ENCODE results near the gene SNX13.
A peak's percentile ranks its signal among the peaks of the same experiment; 100 is the strongest.

Gene SNX13

DNA sequence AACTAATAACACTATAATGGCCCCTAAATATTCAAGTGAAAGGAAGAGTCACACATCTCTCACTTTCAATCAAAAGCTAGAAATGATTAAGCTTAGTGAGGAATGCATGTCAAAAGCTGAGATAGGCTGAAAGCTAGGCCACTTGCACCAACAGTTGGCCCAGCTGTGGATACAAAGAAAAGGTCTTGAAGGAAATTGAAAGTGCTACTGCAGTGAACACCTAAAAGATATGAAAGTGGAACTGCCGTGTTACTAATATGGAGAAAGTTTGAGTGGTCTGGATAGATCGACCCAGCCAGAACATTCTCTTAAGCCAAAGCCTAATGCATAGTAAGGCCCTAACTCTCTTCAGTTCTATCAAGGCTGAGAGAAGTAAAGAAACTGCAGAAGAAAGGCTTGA is 12.1 kb upstream of the SNX13 start:
- TF ChIP-seq, protein P1, sequence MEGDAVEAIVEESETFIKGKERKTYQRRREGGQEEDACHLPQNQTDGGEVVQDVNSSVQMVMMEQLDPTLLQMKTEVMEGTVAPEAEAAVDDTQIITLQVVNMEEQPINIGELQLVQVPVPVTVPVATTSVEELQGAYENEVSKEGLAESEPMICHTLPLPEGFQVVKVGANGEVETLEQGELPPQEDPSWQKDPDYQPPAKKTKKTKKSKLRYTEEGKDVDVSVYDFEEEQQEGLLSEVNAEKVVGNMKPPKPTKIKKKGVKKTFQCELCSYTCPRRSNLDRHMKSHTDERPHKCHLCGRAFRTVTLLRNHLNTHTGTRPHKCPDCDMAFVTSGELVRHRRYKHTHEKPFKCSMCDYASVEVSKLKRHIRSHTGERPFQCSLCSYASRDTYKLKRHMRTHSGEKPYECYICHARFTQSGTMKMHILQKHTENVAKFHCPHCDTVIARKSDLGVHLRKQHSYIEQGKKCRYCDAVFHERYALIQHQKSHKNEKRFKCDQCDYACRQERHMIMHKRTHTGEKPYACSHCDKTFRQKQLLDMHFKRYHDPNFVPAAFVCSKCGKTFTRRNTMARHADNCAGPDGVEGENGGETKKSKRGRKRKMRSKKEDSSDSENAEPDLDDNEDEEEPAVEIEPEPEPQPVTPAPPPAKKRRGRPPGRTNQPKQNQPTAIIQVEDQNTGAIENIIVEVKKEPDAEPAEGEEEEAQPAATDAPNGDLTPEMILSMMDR (conservative IDR thresholded peaks at IDR 0.05; ENCODE audit: low read depth, low read length) = no peak
- Histone ChIP-seq H3K9ac (no peak overlapping the region), H3K4me2 (peak overlapping the region; percentile 45; the same call in 1 of the 2 replicates), H3K4me1 (ENCODE audit: low read depth, poor library complexity, severe bottlenecking) (peaks cover 20% of the 10 kb centered on the region), H3K79me2 (ENCODE audit: insufficient read depth, low read depth) (no peaks in the 10 kb centered on the region), H3K27me3 (ENCODE audit: insufficient read depth, low read depth) (no peaks in the 10 kb centered on the region), H2AFZ (ENCODE audit: low read depth) (no peak overlapping the region), H3K36me3 (ENCODE audit: insufficient read depth) (no peaks in the 10 kb centered on the region), H3K27ac (no peak overlapping the region), H4K20me1 (ENCODE audit: insufficient read depth) (no peaks in the 10 kb centered on the region), H3K4me3 (IDR thresholded peaks at IDR 0.05; ENCODE audit: insufficient read depth, low read depth, low read length) (no peak overlapping the region)

DNA sequence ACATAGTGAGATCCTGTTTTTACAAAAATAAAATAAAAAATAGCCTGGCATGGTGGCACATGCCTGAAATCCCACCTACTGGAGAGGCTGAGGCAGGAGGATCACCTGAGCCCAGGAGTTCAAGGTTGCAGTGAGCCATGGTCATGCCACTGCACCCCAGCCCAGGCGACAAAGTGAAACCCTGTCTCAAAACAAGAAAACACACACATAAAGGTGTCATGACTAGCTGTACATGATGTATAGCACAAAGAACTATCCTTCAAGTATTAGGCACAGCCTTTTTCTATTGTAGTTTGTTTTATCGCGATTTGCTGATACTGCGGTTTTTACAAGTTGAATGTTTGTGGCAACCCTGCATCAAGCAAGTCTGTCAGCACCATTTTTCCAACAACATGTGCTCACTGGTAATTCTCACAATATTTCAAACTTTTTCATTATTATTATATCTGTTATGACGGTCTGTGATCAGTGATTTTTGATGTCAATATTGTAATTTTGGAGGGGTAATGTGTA is 11.5 kb upstream of the SNX13 start:
- no peak overlapping the region for H2AFZ ChIP-seq (ENCODE audit: low read depth)
- TF ChIP-seq, protein P1 (conservative IDR thresholded peaks at IDR 0.05; ENCODE audit: low read depth, low read length) = no peak
- H3K4me1 ChIP-seq (ENCODE audit: low read depth, poor library complexity, severe bottlenecking) = peaks cover 20% of the 10 kb centered on the region
- no peaks in the 10 kb centered on the region for H3K79me2 ChIP-seq (ENCODE audit: insufficient read depth, low read depth)
- no peaks in the 10 kb centered on the region for H4K20me1 ChIP-seq (ENCODE audit: insufficient read depth)
- no peak overlapping the region for H3K4me3 ChIP-seq (IDR thresholded peaks at IDR 0.05; ENCODE audit: insufficient read depth, low read depth, low read length)
- H3K4me2 ChIP-seq = peak overlapping the region; percentile 45; the same call in 1 of the 2 replicates
- no peak overlapping the region for H3K9ac ChIP-seq
- no peak overlapping the region for H3K27ac ChIP-seq
- no peaks in the 10 kb centered on the region for H3K36me3 ChIP-seq (ENCODE audit: insufficient read depth)
- no peaks in the 10 kb centered on the region for H3K27me3 ChIP-seq (ENCODE audit: insufficient read depth, low read depth)

DNA sequence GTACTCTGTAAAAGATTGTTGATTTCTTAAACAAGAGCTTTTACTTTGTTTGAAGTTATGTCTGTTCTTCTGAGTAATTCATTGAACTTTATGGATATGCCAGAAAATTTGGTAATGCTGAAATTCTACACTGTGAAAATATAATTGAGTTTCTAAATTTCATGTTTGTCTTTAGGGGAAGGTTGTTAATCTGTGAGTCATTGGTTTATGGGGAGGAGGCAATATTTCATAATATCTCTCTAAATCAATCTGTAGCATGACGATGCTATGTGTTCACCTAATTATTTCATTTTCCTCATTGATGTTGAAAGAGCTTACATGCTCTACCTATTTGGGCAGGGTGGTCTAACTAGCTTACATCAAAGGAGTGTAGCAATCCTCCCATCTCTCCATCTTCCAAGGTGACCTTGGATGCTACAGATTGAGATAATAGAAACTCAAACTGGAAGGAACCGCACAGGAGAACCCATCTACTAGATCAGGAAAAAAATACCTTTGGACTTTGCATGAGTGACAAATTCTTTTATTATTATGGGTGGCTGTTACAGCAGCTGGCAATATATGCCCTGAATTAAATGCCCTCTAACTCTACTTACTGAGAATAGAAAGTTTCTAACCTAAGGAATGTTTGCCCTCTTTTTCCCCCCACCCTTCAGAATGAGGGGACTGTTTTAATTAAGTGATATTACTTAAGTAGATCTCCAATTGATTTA is 8.4 kb upstream of the SNX13 start:
- H3K79me2 ChIP-seq (ENCODE audit: insufficient read depth, low read depth) = no peaks in the 10 kb centered on the region
- H3K27me3 ChIP-seq (ENCODE audit: insufficient read depth, low read depth) = no peaks in the 10 kb centered on the region
- peaks cover 20% of the 10 kb centered on the region for H3K4me1 ChIP-seq (ENCODE audit: low read depth, poor library complexity, severe bottlenecking)
- H3K4me3 ChIP-seq (IDR thresholded peaks at IDR 0.05; ENCODE audit: insufficient read depth, low read depth, low read length) = no peak overlapping the region
- H3K9ac ChIP-seq = no peak overlapping the region
- H3K27ac ChIP-seq = no peak overlapping the region
- no peak overlapping the region for H3K4me2 ChIP-seq
- H2AFZ ChIP-seq (ENCODE audit: low read depth) = no peak overlapping the region
- no peaks in the 10 kb centered on the region for H3K36me3 ChIP-seq (ENCODE audit: insufficient read depth)
- TF ChIP-seq, protein P1 (conservative IDR thresholded peaks at IDR 0.05; ENCODE audit: low read depth, low read length) = no peak
- no peaks in the 10 kb centered on the region for H4K20me1 ChIP-seq (ENCODE audit: insufficient read depth)

DNA sequence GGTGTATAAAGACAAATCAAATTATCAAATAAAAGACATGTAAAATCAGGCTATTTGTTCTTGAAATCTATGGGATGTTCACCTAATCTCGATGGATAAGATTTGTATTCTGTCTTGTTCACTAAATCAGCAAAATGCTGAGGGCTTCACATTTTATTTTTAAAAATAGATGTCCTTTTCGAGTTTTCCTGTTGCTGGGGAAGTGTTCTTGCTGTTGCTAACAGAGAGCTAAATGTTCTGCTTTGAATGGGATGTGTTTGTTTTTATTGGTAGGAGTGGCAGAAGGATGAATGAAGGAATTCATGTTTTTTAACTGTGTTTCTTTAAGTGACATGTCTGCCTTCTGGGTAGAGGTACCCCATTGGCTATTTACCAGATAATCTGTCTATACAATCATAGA is 7.3 kb upstream of the SNX13 start:
- Histone ChIP-seq H3K27ac (no peak overlapping the region), H3K4me2 (no peak overlapping the region), H3K9ac (no peak overlapping the region), H3K27me3 (ENCODE audit: insufficient read depth, low read depth) (no peaks in the 10 kb centered on the region), H3K4me3 (IDR thresholded peaks at IDR 0.05; ENCODE audit: insufficient read depth, low read depth, low read length) (no peak overlapping the region), H4K20me1 (ENCODE audit: insufficient read depth) (no peaks in the 10 kb centered on the region), H3K36me3 (ENCODE audit: insufficient read depth) (no peaks in the 10 kb centered on the region), H3K79me2 (ENCODE audit: insufficient read depth, low read depth) (no peaks in the 10 kb centered on the region), H3K4me1 (ENCODE audit: low read depth, poor library complexity, severe bottlenecking) (peaks cover 14% of the 10 kb centered on the region), H2AFZ (ENCODE audit: low read depth) (no peak overlapping the region)
- TF ChIP-seq, protein P1 (conservative IDR thresholded peaks at IDR 0.05; ENCODE audit: low read depth, low read length) = no peak

Data from KMS-11 (cell line).